GM10847 (cell line): ENCODE results near the gene PXT1.

Experiments
- POLR2A ChIP-seq: IDR thresholded peaks from 2 replicates; pipeline ENCODE4 v1.6.1; 2011; ENCODE audit not compliant: insufficient read length; ENCODE audit errors: extremely low read depth

PXT1 gene

DNA sequence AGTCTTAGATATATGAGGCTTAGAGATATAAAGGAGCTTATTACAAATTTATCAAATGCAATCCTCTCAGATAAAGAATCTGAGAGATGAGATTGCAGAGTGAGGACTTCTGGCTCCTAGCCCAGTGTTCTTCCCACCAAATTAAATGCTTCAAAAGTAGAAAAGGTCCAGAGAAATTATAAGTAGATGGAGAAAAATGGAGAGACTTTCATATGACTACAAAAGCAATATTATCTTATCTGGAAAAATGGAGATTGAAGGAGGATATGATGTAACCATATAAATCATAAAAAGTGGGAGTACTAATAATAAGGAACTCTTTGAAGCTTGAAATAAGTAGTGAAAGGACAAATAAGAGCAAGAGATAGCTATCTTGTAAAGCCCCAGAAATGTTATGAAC is 3.0 kb upstream of the PXT1 start:
- no peak for TF ChIP-seq POLR2A

DNA sequence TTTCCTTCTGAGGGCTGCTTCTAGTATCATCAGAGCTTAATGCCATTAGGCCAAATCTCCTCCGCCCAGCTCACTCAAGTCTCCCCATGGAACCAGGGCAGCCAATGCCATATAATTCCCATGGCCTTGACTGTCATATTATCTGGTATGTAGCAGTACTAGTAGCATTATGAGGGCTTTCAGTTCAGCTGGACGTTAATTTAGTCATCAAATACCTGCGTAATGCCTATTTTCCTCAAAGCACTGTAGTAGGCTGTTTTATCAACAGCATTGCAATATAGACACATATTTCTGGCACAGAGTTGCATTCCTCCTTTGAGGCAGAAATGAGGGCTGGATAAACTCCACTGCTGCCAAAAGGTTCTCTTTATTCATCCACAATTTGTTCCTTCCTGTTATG is 1.8 kb upstream of the PXT1 start:
- no peak for TF ChIP-seq POLR2A

DNA sequence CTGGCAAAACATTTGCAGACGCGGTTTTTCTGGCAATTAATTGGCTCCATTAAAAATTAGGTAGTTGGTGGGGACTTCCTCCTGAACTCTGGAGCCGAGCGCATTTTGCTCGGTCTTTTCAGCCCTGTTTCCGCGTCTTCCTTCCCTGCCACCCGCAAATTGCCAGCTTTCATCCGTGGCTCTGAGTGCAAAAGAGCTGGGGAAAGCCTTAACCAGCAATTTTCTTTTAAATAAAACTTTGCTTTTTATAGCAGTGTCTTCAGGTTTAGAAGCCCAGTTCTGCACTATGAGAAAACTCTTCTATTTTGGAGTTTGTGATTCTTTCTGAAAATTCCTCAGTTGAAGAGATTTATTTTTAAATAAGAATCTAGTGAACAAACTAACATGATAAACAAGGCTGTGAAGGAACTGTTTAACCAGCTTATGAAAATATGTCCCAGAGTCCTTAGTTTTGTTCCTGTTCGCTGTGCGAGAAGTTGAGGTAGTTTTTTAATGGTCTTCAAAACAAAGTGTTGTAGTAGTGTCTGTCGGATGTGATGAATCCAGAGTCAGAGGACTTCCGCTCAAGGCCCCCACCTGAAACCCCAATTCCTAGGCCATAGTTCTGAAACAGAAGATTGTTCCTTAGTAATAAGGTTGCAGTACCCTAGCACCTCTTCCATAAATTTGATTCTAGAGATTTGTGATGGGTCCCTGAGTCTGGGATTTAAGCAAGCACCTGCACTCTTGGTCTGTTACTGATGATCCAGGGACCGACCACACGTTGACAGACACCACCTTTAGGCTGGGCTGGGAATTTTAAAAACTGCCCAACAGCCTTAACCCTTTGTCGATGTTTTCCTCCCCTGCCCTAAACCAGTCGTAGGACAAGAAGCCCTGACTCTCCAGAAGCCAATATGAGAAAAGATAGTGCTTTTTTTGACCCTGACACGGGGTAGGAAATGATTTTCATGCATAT is 1.1 kb upstream of the PXT1 start:
- TF ChIP-seq POLR2A = no peak

DNA sequence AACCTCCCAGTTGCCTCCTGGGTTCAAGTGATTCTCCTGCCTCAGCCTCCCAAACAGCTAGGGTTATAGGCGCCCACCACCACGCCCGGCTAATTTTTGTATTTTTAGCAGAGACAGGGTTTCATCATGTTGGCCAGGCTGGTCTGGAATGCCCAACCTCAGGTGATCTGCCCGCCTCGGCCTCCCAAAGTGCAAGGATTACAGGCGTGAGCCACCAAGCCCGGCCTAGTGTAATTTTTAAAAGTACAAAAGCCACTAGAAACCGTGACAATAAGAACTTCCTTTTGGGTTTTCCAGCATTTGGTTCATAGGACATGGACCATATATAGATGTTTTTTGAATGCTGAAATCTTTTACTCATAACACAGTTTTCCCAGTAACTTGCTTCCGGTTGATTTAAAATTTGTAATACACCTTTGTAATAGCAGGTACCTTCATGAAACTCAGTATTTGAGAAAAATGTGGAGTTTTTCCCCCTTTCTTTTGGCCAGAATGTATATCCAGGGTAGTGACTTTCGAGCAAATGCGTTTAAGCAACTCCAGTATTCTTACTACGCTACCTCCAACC is 467 bp downstream of the PXT1 start:
- TF ChIP-seq POLR2A = no peak

DNA sequence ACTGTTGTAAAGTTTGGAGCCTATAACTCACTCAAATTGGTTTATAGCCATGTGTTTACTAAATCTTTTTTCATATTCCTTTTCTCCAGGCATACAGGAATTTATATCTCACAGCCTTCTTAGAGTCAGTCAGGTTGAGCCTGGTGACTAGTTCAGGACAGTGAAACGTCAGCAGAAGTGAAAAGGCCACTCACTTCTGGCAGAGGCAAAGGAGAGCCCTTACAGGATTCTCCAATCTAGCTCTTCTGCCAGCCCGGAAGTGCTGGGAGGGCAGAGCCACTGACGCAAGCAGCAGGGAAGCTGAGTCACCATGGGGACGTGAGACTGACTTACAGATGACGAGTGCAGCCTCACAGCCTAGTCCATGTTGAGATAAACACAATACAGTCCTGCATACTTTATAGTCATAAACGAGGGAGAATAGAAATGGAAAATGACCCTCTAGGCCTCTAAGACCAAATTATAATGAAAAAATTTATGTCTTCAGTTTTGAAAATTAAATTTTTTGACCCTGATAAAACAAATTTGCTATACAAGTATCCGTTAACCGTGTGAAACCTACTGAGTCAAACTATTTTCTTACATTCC is 1.3 kb downstream of the PXT1 start:
- TF ChIP-seq POLR2A = peak; percentile 24

DNA sequence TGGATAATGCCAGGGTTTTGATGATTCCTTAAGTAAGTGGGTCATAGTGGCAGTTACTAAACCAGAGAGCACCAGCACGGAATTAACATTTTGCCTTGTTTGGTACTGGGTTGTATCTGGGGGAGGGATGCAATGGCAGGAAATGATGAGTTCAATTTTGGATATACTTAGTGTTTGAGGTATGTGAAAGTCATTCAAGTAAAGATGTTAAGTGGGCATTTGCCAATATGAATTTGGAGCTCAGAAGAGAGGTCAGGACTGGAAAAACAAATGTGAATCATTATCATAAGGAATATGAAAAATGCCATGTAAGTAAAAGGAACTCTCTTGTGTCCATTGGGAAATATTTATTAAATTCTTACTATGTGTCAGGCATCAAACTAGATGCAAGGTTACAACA is 6.2 kb downstream of the PXT1 start:
- TF ChIP-seq POLR2A = no peak

DNA sequence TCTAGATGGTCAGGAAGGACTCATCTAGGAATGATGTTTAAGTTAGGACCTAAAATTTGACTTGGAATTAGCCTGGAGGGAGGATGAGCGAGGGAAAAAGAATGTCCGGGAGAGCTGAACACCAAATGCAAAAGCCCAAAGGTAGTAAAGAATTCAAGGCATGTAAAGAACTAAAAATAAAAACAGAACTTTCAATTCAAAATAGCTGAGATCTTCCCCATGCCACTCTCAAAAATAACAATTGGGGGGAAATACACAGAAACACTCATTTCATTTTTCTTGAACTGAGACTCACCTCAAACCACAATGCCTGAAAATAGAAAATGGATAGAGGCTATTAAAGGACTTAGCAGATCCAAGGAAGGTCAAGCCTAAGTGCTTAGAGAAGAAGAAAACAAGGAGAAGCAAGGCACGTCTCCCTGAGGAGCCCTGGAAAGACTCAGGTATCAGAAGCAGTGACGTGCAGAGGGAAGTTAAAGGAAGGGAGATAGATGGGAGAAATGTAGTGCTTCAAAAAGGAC is 10.4 kb downstream of the PXT1 start:
- no peak for TF ChIP-seq POLR2A

DNA sequence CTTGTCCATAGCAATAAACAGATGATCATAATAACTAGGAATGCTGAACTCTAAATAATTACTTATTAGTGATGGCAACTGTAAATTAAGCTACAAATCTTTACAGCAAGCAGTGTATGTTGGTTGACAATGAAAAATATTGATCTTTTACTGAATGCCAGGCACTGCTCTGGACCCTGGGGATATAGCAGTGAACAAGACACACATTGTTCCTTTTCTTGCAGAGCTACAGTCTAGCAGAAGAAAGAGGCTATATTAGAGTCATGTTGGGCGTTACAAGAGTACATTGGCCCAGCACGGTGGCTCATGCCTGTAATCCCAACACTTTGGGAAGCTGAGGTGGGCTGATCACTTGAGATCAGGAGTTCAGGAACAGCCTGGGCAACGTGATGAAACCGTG is 11.5 kb downstream of the PXT1 start:
- no peak for TF ChIP-seq POLR2A

DNA sequence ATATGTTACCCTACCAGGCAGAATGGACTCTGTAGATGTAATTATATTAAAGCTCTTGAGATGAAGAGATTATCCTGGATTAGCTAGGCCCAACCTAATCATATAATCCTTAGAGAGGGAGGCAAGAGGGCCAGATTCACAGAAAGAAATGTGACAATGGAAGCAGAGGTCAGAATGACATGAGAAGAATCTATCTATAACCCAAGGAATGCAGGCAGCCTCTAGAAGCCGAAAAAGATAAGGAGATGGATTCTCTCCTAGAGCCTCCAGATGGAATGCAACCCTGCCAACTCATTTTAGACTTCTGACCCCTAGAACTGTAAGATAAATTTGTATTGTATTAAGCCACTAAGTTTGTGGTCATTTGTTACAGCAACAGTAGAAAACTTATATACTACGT is 12.3 kb downstream of the PXT1 start:
- no peak for TF ChIP-seq POLR2A

DNA sequence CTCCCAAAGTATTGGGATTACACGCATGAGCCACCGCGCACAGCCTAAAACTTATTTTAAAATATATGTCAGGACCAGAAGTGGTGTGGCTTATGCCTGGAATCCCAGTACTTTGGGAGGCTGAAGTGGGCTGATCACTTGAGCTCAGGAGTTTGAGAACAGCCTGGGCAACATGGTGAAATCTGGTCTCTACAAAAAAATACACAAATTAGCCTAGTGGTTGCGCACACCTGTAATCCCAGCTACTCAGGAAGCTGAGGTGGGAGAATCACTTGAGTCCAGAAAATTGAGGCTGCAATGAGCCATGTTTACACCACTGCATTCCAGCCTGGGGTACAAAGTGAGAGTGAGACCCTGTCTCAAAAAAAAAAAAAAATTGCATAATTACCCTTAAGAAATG is 13.7 kb downstream of the PXT1 start:
- TF ChIP-seq POLR2A = no peak

DNA sequence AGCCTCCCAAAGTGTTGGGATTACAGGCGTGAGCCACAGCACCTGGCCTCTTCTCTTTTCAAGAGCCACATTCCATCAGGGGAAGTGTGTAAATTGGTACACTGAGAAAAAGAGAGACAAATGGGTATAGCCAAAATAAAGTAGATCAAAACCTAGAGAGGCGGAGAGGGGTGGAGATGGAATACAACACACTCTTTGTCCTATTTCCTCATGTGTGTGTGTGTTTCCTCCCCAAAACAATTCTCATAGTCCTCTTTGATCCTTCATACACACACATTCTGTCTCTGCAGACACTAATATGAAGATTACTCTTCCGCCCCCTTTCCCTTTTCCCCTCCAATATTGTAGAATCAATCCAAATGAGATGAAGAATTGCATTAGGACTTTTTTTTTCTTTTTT is 16.0 kb downstream of the PXT1 start:
- no peak for TF ChIP-seq POLR2A

DNA sequence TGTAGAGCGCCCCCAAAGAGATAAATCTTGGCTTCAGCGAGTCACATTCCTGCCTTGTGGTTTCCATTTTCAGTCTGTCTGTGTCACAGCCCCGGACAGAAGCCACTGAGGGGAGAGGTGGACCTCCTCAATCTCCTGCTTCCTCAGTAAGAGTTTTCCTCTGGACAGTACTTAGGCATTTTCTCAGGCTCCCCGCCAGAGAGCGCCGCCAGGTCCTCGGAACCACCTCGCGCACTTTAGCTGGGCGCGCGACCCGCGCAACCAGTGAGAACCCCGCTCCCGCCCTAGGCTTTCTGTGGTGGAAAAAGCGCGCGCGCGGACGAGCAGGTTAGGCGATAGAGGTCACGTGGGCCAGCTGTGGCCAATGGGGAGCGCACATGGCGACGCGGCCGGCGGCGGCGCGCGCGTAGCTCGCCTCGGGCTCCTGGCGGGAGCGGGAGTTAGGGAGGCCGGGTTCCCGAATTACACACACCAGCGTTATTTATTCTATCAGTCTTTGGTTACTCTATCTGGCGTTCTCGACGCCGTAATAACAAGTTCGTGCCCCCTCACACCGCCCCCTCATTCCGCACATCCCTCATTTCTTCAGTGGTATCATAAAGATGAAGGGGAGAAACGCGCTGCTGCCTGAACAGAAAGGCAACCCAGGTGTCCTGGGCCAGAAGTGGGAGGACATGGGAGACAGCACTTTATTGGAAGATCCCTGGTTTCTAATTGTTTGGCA is 19.4 kb downstream of the PXT1 start:
- TF ChIP-seq POLR2A = peak; percentile 76

DNA sequence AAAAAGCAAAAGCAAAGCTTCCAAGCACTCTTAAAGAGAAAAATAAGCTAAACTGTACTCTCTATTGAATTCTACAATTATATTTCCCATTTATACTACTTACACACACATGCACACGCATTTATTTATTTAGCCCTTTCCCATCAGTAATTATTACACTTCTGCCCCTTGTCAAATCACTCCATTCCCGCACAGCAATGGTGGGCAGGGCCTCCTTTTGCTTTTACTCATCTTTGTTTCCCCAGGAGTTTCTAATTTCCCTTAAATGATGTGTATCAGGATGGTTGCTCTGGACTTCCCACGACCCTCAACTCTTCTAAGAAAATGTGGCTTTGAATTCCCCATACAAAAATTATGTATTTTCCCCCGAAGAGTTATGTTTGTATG is 19.9 kb downstream of the PXT1 start:
- no peak for TF ChIP-seq POLR2A

DNA sequence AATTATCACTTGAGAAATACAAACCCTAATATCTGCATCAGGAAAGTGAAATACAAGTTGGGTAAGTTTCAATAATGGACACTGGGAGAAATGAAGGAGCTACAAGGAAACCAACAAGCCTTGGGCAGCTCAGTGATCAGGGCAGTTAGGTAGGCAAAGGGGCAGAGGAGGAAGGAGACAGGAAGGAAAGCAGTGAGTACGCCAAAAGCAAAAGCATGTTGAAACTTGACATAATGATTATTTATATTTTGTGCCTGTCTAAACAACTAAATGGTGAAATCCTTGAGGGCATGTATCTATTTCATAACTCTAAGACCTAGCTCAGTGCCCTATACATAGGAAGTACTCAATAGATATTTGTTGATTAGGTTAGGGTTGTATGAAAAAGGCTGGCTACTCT is 23.3 kb downstream of the PXT1 start:
- TF ChIP-seq POLR2A = no peak

DNA sequence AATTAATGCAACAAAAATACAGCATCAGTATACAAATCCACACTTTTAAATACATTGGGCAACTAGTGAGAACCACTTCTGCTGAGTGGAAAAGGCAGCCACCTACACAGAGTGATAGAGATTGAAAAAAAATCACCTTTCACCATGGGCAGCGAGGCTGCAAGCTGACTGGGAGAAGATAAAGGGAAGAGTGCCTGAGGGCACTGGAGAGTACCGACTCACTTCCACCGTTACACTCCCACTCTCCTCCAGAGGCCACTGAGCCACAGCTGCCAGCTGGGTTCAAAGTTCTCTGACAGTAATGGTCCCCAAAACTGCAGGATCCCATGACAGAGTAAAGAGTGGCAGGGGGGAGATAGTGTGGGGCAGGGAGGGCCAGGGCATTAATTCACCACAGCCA is 24.1 kb downstream of the PXT1 start:
- no peak for TF ChIP-seq POLR2A
